CMK (cell line): ENCODE data around the gene MACROD2.
"Not testable (repeated sequence)": the region's sequence is repeated elsewhere in the genome, so short reads cannot be mapped to it uniquely, and the experiment has no call there.

ENCODE experiments used
- DNase-seq: peaks from one replicate; pipeline ENCODE4 v3.0.0-alpha.2; 2010; ENCODE audit warnings: low read depth

The MACROD2 gene

GRCh38 chr20:14996883-14997672 lies 1001.8 kb downstream of the MACROD2 start:
- no peak for DNase-seq

- no peak for DNase-seq
Measured at GRCh38 chr20:14997791-14998190, 1002.5 kb downstream of the MACROD2 start.

- DNase-seq: no peak
Measured at GRCh38 chr20:15005300-15005986, 1010.1 kb downstream of the MACROD2 start.

- DNase-seq: no peak
Measured at GRCh38 chr20:15011631-15012030, 1016.3 kb downstream of the MACROD2 start.

- DNase-seq: no peak
Measured at GRCh38 chr20:15012566-15012965, 1017.2 kb downstream of the MACROD2 start.

GRCh38 chr20:15016875-15017274 lies 1021.6 kb downstream of the MACROD2 start:
- DNase-seq: not testable (repeated sequence)

GRCh38 chr20:15018966-15019365 lies 1023.6 kb downstream of the MACROD2 start:
- DNase-seq: no peak

GRCh38 chr20:15020845-15021244 lies 1025.5 kb downstream of the MACROD2 start:
- no peak for DNase-seq

- DNase-seq: no peak
Measured at GRCh38 chr20:15022921-15023320, 1027.6 kb downstream of the MACROD2 start.

- no peak for DNase-seq
Measured at GRCh38 chr20:15026759-15027158, 1031.4 kb downstream of the MACROD2 start.

GRCh38 chr20:15030826-15031225 lies 1035.5 kb downstream of the MACROD2 start:
- DNase-seq: no peak

- no peak for DNase-seq
Measured at GRCh38 chr20:15031546-15032351, 1036.4 kb downstream of the MACROD2 start.

GRCh38 chr20:15032352-15032622 lies 1037.0 kb downstream of the MACROD2 start:
- DNase-seq: no peak

- DNase-seq: no peak
Measured at GRCh38 chr20:15033269-15033668, 1038.0 kb downstream of the MACROD2 start.

- DNase-seq: no peak
Measured at GRCh38 chr20:15033891-15034290, 1038.6 kb downstream of the MACROD2 start.

GRCh38 chr20:15036948-15037347 lies 1041.6 kb downstream of the MACROD2 start:
- no peak for DNase-seq

GRCh38 chr20:15039088-15039752 lies 1043.9 kb downstream of the MACROD2 start:
- no peak for DNase-seq

- no peak for DNase-seq
Measured at GRCh38 chr20:15042723-15043122, 1047.4 kb downstream of the MACROD2 start.

GRCh38 chr20:15045246-15045645 lies 1049.9 kb downstream of the MACROD2 start:
- DNase-seq: no peak

- DNase-seq: peak; percentile 1
Measured at GRCh38 chr20:15047042-15047441, 1051.7 kb downstream of the MACROD2 start.

GRCh38 chr20:15047601-15048000 lies 1052.3 kb downstream of the MACROD2 start:
- DNase-seq: no peak

- DNase-seq: no peak
Measured at GRCh38 chr20:15056246-15056645, 1060.9 kb downstream of the MACROD2 start.
